ENCODE results near the gene PCBP2.
"Not testable (repeated sequence)": the region's sequence is repeated elsewhere in the genome, so short reads cannot be mapped to it uniquely, and the experiment has no call there.

Gene PCBP2

GRCh38 chr12:53451661-53452158, at the start of gene PCBP2:
TSS of gene PCBP2 (plus strand) at chr12:53452102. CDS start at chr12:53454801, 2,699 bp downstream.
- H3K27me3 ChIP-seq (ENCODE audit: control insufficient read depth in 1 of 2, insufficient read depth in 2 of 2, low read length in 2 of 2): no peaks in the 10 kb centered on the region
- peaks cover 21% of the 10 kb centered on the region for H3K4me1 ChIP-seq (ENCODE audit: control insufficient read depth, insufficient read depth, low read length)
- H3K9me3 ChIP-seq (ENCODE audit: control insufficient read depth in 2 of 2, low read length in 2 of 2): no peaks in the 10 kb centered on the region
- peak within 1 kb of the TSS; percentile 92 for H3K27ac ChIP-seq (ENCODE audit: low read length)
- H3K4me3 ChIP-seq (ENCODE audit: low read length in 2 of 2): peak within 1 kb of the TSS; percentile 85 to 88
- peaks cover 19 to 23% of the 10 kb centered on the region in 2 donors for H3K36me3 ChIP-seq (ENCODE audit: control insufficient read depth in 2 of 2, insufficient read depth in 2 of 2, low read length in 2 of 2)
- H3K9ac ChIP-seq (ENCODE audit: low read length in 2 of 2): peak within 1 kb of the TSS; percentile 85 to 92

- not testable (repeated sequence) for H3K27ac ChIP-seq (ENCODE audit: low read length); H3K36me3 ChIP-seq (ENCODE audit: control insufficient read depth in 2 of 2, insufficient read depth in 2 of 2, low read length in 2 of 2)
Measured at GRCh38 chr12:53402351-53402750, 49.6 kb upstream of the PCBP2 start.

GRCh38 chr12:53402871-53403270, 49.0 kb upstream of the PCBP2 start:
- Histone ChIP-seq H3K9me3 (ENCODE audit: control insufficient read depth in 2 of 2, low read length in 2 of 2) (no peaks in the 10 kb centered on the region), H3K36me3 (ENCODE audit: control insufficient read depth in 2 of 2, insufficient read depth in 2 of 2, low read length in 2 of 2) (peaks cover 0 to 2% of the 10 kb centered on the region in 2 donors), H3K4me3 (ENCODE audit: low read length in 2 of 2) (no peak overlapping the region), H3K27me3 (ENCODE audit: control insufficient read depth in 1 of 2, insufficient read depth in 2 of 2, low read length in 2 of 2) (no peaks in the 10 kb centered on the region), H3K27ac (ENCODE audit: low read length) (no peak overlapping the region), H3K9ac (ENCODE audit: low read length in 2 of 2) (no peak overlapping the region), H3K4me1 (ENCODE audit: control insufficient read depth, insufficient read depth, low read length) (peaks cover 2% of the 10 kb centered on the region)

More at GRCh38 chr12:53402351-53402750, 49.6 kb upstream of the PCBP2 start:
- not testable (repeated sequence) for H3K4me3 ChIP-seq (ENCODE audit: low read length in 2 of 2); H3K4me1 ChIP-seq (ENCODE audit: control insufficient read depth, insufficient read depth, low read length); H3K9me3 ChIP-seq (ENCODE audit: control insufficient read depth in 2 of 2, low read length in 2 of 2); H3K27me3 ChIP-seq (ENCODE audit: control insufficient read depth in 1 of 2, insufficient read depth in 2 of 2, low read length in 2 of 2); H3K9ac ChIP-seq (ENCODE audit: low read length in 2 of 2)

GRCh38 chr12:53410951-53411350, 41.0 kb upstream of the PCBP2 start:
- no peak overlapping the region for H3K27ac ChIP-seq (ENCODE audit: low read length)
- no peaks in the 10 kb centered on the region for H3K27me3 ChIP-seq (ENCODE audit: control insufficient read depth in 1 of 2, insufficient read depth in 2 of 2, low read length in 2 of 2)
- no peaks in the 10 kb centered on the region for H3K9me3 ChIP-seq (ENCODE audit: control insufficient read depth in 2 of 2, low read length in 2 of 2)
- H3K36me3 ChIP-seq (ENCODE audit: control insufficient read depth in 2 of 2, insufficient read depth in 2 of 2, low read length in 2 of 2): peaks cover 21 to 23% of the 10 kb centered on the region in 2 donors
- no peak overlapping the region for H3K9ac ChIP-seq (ENCODE audit: low read length in 2 of 2)
- peaks cover 12% of the 10 kb centered on the region for H3K4me1 ChIP-seq (ENCODE audit: control insufficient read depth, insufficient read depth, low read length)
- H3K4me3 ChIP-seq (ENCODE audit: low read length in 2 of 2): no peak overlapping the region

GRCh38 chr12:53413485-53414204, 38.3 kb upstream of the PCBP2 start:
- no peak overlapping the region for H3K27ac ChIP-seq (ENCODE audit: low read length)
- peaks cover 12% of the 10 kb centered on the region for H3K4me1 ChIP-seq (ENCODE audit: control insufficient read depth, insufficient read depth, low read length)
- no peaks in the 10 kb centered on the region for H3K9me3 ChIP-seq (ENCODE audit: control insufficient read depth in 2 of 2, low read length in 2 of 2)
- peaks cover 21% of the 10 kb centered on the region in 2 donors for H3K36me3 ChIP-seq (ENCODE audit: control insufficient read depth in 2 of 2, insufficient read depth in 2 of 2, low read length in 2 of 2)
- no peak overlapping the region for H3K4me3 ChIP-seq (ENCODE audit: low read length in 2 of 2)
- no peaks in the 10 kb centered on the region for H3K27me3 ChIP-seq (ENCODE audit: control insufficient read depth in 1 of 2, insufficient read depth in 2 of 2, low read length in 2 of 2)
- no peak overlapping the region for H3K9ac ChIP-seq (ENCODE audit: low read length in 2 of 2)

- peaks cover 14 to 15% of the 10 kb centered on the region in 2 donors for H3K36me3 ChIP-seq (ENCODE audit: control insufficient read depth in 2 of 2, insufficient read depth in 2 of 2, low read length in 2 of 2)
- peaks cover 12% of the 10 kb centered on the region for H3K4me1 ChIP-seq (ENCODE audit: control insufficient read depth, insufficient read depth, low read length)
- no peak overlapping the region for H3K9ac ChIP-seq (ENCODE audit: low read length in 2 of 2)
- no peaks in the 10 kb centered on the region for H3K9me3 ChIP-seq (ENCODE audit: control insufficient read depth in 2 of 2, low read length in 2 of 2)
- no peaks in the 10 kb centered on the region for H3K27me3 ChIP-seq (ENCODE audit: control insufficient read depth in 1 of 2, insufficient read depth in 2 of 2, low read length in 2 of 2)
- H3K4me3 ChIP-seq (ENCODE audit: low read length in 2 of 2): no peak overlapping the region
- peak overlapping the region; percentile 37 for H3K27ac ChIP-seq (ENCODE audit: low read length)
Measured at GRCh38 chr12:53414756-53415417, 37.0 kb upstream of the PCBP2 start.

GRCh38 chr12:53415752-53416389, 36.0 kb upstream of the PCBP2 start:
- not testable (repeated sequence) for H3K4me3 ChIP-seq (ENCODE audit: low read length in 2 of 2); H3K27ac ChIP-seq (ENCODE audit: low read length); H3K27me3 ChIP-seq (ENCODE audit: control insufficient read depth in 1 of 2, insufficient read depth in 2 of 2, low read length in 2 of 2); H3K9me3 ChIP-seq (ENCODE audit: control insufficient read depth in 2 of 2, low read length in 2 of 2); H3K9ac ChIP-seq (ENCODE audit: low read length in 2 of 2)
- Histone ChIP-seq H3K4me1 (ENCODE audit: control insufficient read depth, insufficient read depth, low read length) (peaks cover 12% of the 10 kb centered on the region), H3K36me3 (ENCODE audit: control insufficient read depth in 2 of 2, insufficient read depth in 2 of 2, low read length in 2 of 2) (peaks cover 12% of the 10 kb centered on the region in 2 donors)

GRCh38 chr12:53417291-53417816, 34.5 kb upstream of the PCBP2 start:
- H3K27ac ChIP-seq (ENCODE audit: low read length); H3K36me3 ChIP-seq (ENCODE audit: control insufficient read depth in 2 of 2, insufficient read depth in 2 of 2, low read length in 2 of 2); H3K27me3 ChIP-seq (ENCODE audit: control insufficient read depth in 1 of 2, insufficient read depth in 2 of 2, low read length in 2 of 2); H3K9ac ChIP-seq (ENCODE audit: low read length in 2 of 2); H3K9me3 ChIP-seq (ENCODE audit: control insufficient read depth in 2 of 2, low read length in 2 of 2); H3K4me3 ChIP-seq (ENCODE audit: low read length in 2 of 2): not testable (repeated sequence)
- peaks cover 17% of the 10 kb centered on the region for H3K4me1 ChIP-seq (ENCODE audit: control insufficient read depth, insufficient read depth, low read length)

GRCh38 chr12:53418221-53418620, 33.7 kb upstream of the PCBP2 start:
- peaks cover 17% of the 10 kb centered on the region for H3K4me1 ChIP-seq (ENCODE audit: control insufficient read depth, insufficient read depth, low read length)
- H3K27ac ChIP-seq (ENCODE audit: low read length): no peak overlapping the region
- H3K4me3 ChIP-seq (ENCODE audit: low read length in 2 of 2): no peak overlapping the region
- H3K9ac ChIP-seq (ENCODE audit: low read length in 2 of 2): no peak overlapping the region
- no peaks in the 10 kb centered on the region for H3K9me3 ChIP-seq (ENCODE audit: control insufficient read depth in 2 of 2, low read length in 2 of 2)
- no peaks in the 10 kb centered on the region for H3K27me3 ChIP-seq (ENCODE audit: control insufficient read depth in 1 of 2, insufficient read depth in 2 of 2, low read length in 2 of 2)
- H3K36me3 ChIP-seq (ENCODE audit: control insufficient read depth in 2 of 2, insufficient read depth in 2 of 2, low read length in 2 of 2): no peaks in the 10 kb centered on the region

GRCh38 chr12:53419756-53420155, 32.1 kb upstream of the PCBP2 start:
- H3K27ac ChIP-seq (ENCODE audit: low read length): no peak overlapping the region
- H3K9me3 ChIP-seq (ENCODE audit: control insufficient read depth in 2 of 2, low read length in 2 of 2): no peaks in the 10 kb centered on the region
- H3K36me3 ChIP-seq (ENCODE audit: control insufficient read depth in 2 of 2, insufficient read depth in 2 of 2, low read length in 2 of 2): no peaks in the 10 kb centered on the region
- H3K9ac ChIP-seq (ENCODE audit: low read length in 2 of 2): no peak overlapping the region
- H3K27me3 ChIP-seq (ENCODE audit: control insufficient read depth in 1 of 2, insufficient read depth in 2 of 2, low read length in 2 of 2): no peaks in the 10 kb centered on the region
- peaks cover 15% of the 10 kb centered on the region for H3K4me1 ChIP-seq (ENCODE audit: control insufficient read depth, insufficient read depth, low read length)
- H3K4me3 ChIP-seq (ENCODE audit: low read length in 2 of 2): no peak overlapping the region

Measured in stomach smooth muscle (tissue), 2 donors.